IPS-15b (cell line): Measurements from ENCODE around the gene AMBN.

Source experiments
- H3K27me3 ChIP-seq: one replicate; pipeline ENCODE4 v1.6.1; 2013; ENCODE audit warnings: low read length; ENCODE audit not compliant: control insufficient read depth, insufficient read depth
- H3K36me3 ChIP-seq: one replicate; pipeline ENCODE4 v1.6.1; 2013; ENCODE audit warnings: low read length; ENCODE audit not compliant: control insufficient read depth, insufficient read depth
- H3K4me1 ChIP-seq: one replicate; pipeline ENCODE4 v1.6.1; 2013; ENCODE audit warnings: mild to moderate bottlenecking, low read length; ENCODE audit not compliant: control insufficient read depth, insufficient read depth
- H3K4me3 ChIP-seq: one replicate; pipeline ENCODE4 v1.5.1; 2013; ENCODE audit warnings: low read depth, low read length
- H3K9ac ChIP-seq: one replicate; pipeline ENCODE4 v1.6.1; 2013; ENCODE audit warnings: low read depth, mild to moderate bottlenecking, low read length
- H3K9me3 ChIP-seq: one replicate; pipeline ENCODE4 v1.6.1; 2013; ENCODE audit warnings: mild to moderate bottlenecking, low read length; ENCODE audit not compliant: control insufficient read depth, insufficient read depth

AMBN gene

GRCh38 chr4:70591955-70592582 is at the start of gene AMBN:
Gene AMBN, plus strand, starts transcription at chr4:70592256. Its CDS starts 103 bp downstream, at chr4:70592359.
- Histone ChIP-seq H3K9me3 (no peaks in the 10 kb centered on the region), H3K4me3 (no peak within 1 kb of the TSS), H3K9ac (no peak within 1 kb of the TSS), H3K4me1 (no peaks in the 10 kb centered on the region), H3K27me3 (no peaks in the 10 kb centered on the region), H3K36me3 (no peaks in the 10 kb centered on the region)

DNA sequence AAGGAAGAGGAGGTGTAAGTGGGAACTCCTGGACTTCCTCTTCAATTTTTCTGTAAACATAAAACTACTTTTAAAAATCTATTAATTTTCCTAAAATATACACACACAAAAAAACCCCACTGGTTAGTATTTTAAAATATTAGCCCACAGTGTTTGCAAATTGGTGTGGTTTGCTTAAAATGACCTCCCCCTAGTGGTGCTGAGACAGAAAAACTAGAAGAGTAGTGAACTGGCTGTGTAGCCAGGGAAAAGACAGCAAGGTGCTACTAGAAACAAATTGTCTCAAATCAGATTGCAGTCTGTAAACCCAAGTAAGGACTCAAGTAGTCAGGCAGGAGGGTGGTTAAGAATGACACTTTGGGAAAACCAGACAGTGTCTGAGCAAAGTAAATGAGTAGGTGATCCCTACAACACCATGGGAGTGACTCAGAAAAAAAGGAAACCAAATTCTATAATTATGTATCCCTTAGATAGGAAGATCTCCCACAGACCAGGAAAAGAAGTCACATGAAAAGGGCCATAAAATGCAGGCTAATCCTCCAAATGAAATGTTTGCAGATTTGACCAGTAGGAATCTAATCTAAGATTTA is 47.7 kb upstream of the AMBN start:
- no peaks in the 10 kb centered on the region for H3K36me3 ChIP-seq
- H3K9me3 ChIP-seq = no peaks in the 10 kb centered on the region
- H3K27me3 ChIP-seq = no peaks in the 10 kb centered on the region
- no peak overlapping the region for H3K9ac ChIP-seq
- no peaks in the 10 kb centered on the region for H3K4me1 ChIP-seq
- H3K4me3 ChIP-seq = no peak overlapping the region

DNA sequence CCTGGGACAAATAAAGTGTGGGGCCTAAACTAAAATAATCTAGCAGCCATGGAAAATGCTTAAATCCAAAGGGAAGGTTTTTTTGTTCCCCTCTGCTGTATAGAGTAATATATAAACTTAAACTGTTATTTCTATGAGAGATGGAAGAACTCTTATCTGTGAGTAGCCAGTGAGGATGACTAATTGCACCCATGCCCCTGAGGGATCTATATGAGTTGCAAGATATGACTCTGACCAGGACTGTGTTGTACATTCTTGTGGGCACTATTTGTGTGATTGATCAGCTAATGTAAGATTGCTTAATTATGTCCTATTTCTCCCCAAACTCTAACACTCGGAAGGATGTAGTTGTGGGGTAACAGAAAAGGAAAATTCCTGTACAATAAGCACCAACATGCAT is 35.2 kb upstream of the AMBN start:
- no peak overlapping the region for H3K4me3 ChIP-seq
- no peak overlapping the region for H3K9ac ChIP-seq
- H3K4me1 ChIP-seq = no peaks in the 10 kb centered on the region
- no peaks in the 10 kb centered on the region for H3K36me3 ChIP-seq
- H3K9me3 ChIP-seq = no peaks in the 10 kb centered on the region
- no peaks in the 10 kb centered on the region for H3K27me3 ChIP-seq

GRCh38 chr4:70559211-70559830 is 32.7 kb upstream of the AMBN start:
- no peaks in the 10 kb centered on the region for H3K36me3 ChIP-seq
- H3K9me3 ChIP-seq = no peaks in the 10 kb centered on the region
- peaks cover 4% of the 10 kb centered on the region for H3K4me1 ChIP-seq
- no peak overlapping the region for H3K4me3 ChIP-seq
- no peaks in the 10 kb centered on the region for H3K27me3 ChIP-seq
- H3K9ac ChIP-seq = no peak overlapping the region

- no peaks in the 10 kb centered on the region for H3K9me3 ChIP-seq
- H3K27me3 ChIP-seq = no peaks in the 10 kb centered on the region
- H3K36me3 ChIP-seq = no peaks in the 10 kb centered on the region
- peaks cover 4% of the 10 kb centered on the region for H3K4me1 ChIP-seq
- H3K4me3 ChIP-seq = no peak overlapping the region
- H3K9ac ChIP-seq = no peak overlapping the region
These were observed 32.1 kb upstream of the AMBN start for GRCh38 chr4:70559924-70560323.

DNA sequence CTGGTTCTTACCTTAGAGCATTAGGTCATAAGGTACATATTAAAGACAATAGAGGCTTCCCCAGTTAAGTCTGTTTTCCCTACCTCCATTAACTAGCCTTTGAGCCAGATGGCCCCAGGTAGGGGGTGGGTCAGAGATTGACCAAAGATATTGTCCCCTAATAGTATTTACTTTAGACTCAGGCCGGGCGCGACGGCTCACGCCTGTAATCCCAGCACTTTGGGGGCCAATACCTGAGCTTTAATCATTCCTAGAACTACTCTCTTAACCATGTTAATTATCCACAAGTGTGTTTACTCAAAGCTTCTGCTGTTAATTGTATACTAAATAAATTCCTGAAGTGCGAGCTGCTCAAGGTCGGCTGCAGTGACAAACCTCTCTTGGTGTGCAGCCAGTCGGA is 28.0 kb upstream of the AMBN start:
- H3K4me3 ChIP-seq = no peak overlapping the region
- no peaks in the 10 kb centered on the region for H3K36me3 ChIP-seq
- no peak overlapping the region for H3K9ac ChIP-seq
- H3K27me3 ChIP-seq = no peaks in the 10 kb centered on the region
- peaks cover 4% of the 10 kb centered on the region for H3K4me1 ChIP-seq
- H3K9me3 ChIP-seq = no peaks in the 10 kb centered on the region

DNA sequence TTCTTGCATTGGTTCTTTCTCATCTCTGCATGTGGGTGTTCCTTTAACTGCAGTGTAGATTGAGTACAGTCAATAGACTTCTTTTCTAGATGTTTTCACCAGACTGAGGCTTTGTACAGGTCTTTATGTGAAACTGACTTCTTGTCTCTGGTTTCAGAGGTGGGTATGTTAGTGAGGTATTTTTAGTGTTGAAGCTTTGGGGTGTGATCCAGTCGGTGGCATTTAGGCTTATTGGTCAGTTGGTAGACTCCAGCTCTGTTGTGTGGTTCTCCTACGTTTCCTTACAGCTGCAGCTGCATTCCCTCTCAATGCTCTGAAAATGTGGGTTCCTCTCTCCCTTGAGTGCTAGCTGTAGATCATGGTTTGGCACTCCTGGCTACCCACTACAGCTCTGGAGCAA is 21.3 kb upstream of the AMBN start:
- no peak overlapping the region for H3K4me3 ChIP-seq
- H3K9ac ChIP-seq = no peak overlapping the region
- no peaks in the 10 kb centered on the region for H3K27me3 ChIP-seq
- H3K9me3 ChIP-seq = no peaks in the 10 kb centered on the region
- H3K4me1 ChIP-seq = no peaks in the 10 kb centered on the region
- no peaks in the 10 kb centered on the region for H3K36me3 ChIP-seq

GRCh38 chr4:70571772-70572171 is 20.3 kb upstream of the AMBN start:
- Histone ChIP-seq H3K9ac (no peak overlapping the region), H3K4me3 (no peak overlapping the region), H3K9me3 (no peaks in the 10 kb centered on the region), H3K27me3 (no peaks in the 10 kb centered on the region), H3K4me1 (no peaks in the 10 kb centered on the region), H3K36me3 (no peaks in the 10 kb centered on the region)

- Histone ChIP-seq H3K4me1 (no peaks in the 10 kb centered on the region), H3K27me3 (no peaks in the 10 kb centered on the region), H3K9me3 (no peaks in the 10 kb centered on the region), H3K36me3 (no peaks in the 10 kb centered on the region), H3K9ac (no peak overlapping the region), H3K4me3 (no peak overlapping the region)
These were observed 16.1 kb upstream of the AMBN start for GRCh38 chr4:70575964-70576363.

DNA sequence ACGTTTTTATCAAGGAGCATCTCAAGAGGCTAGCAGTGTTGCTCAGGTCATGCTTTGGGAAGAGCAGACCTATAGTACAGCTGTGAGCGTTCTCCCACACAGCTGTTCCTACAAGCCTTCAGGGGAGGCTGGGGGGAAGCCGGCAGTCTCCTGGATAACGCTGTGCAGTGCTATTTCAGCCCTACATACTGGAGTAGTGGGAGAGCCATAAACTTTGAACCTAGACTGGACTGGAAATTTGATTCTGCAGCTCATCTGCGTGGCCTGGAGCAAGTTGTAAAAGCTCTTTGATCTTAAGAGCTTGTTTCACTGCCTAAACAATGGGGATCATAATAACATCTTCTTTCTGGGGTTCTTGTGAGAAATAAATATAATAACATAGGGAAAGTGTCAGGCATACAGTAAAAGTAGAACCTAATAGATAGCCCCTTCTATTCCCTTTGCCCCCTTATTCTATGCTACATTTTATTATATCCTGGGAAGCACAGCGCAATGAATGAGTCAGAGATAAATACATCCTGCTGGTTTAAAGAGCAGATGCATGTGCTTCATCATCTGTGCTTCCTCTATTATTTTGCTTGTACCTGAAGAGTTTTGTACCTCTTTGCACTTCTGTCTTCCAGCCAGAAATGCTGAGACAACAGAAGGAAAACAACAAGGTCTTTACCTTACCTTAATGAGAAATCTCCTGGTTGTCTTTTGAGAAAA is 14.7 kb upstream of the AMBN start:
- no peaks in the 10 kb centered on the region for H3K27me3 ChIP-seq
- no peaks in the 10 kb centered on the region for H3K36me3 ChIP-seq
- H3K4me1 ChIP-seq = no peaks in the 10 kb centered on the region
- H3K9ac ChIP-seq = no peak overlapping the region
- no peak overlapping the region for H3K4me3 ChIP-seq
- H3K9me3 ChIP-seq = no peaks in the 10 kb centered on the region

DNA sequence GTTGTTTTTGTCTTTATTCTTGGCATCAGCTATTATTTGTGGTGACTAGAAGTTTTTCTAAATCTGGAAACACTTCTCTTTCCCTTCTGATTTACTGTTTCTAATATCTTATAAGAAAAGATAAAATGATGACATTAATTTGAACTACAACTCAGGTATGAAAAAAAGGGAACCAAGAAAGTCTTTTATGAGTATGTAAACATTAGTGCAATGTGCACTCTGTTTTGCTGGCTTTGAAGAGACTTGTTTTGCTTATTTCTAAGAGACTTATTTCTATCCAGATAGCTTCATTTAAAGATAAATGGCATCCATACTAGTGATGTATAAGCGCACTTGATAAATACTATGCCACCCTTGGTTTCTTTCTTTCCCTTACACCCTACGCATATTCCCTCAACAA is 10.1 kb upstream of the AMBN start:
- H3K4me1 ChIP-seq = no peaks in the 10 kb centered on the region
- no peaks in the 10 kb centered on the region for H3K9me3 ChIP-seq
- no peaks in the 10 kb centered on the region for H3K36me3 ChIP-seq
- no peaks in the 10 kb centered on the region for H3K27me3 ChIP-seq
- H3K9ac ChIP-seq = no peak overlapping the region
- H3K4me3 ChIP-seq = no peak overlapping the region
